ENCODE data around the gene COG4.

DNA sequence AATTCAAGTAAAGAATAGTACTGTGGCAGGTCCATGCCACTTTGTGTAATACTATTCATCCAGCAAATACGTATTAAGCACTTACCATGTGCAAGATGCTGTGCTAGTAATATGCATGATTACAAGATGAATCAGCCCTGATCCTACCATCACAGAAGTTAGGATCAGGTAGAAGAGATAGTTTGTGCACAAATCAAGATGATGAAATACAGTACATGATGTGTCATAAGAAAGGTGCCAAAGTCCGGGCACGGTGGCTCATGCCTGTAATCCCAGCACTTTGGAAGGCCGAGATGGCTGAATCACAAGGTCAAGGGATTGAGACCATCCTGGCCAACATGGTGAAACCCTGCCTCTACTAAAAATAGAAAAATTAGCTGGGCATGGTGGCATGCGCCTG, 10.9 kb downstream of the COG4 start:
- TF ChIP-seq CTCF (IDR thresholded peaks at IDR 0.05): no peak
- TF ChIP-seq POLR2A (IDR thresholded peaks at IDR 0.05): no peak
- no peak for TF ChIP-seq EP300 (IDR thresholded peaks at IDR 0.05)
